GM19328 (cell line): ENCODE results near the gene KSR1.
"Not testable (repeated sequence)": the region's sequence is repeated elsewhere in the genome, so short reads cannot be mapped to it uniquely, and the experiment has no call there.

ENCODE experiments used
- ATAC-seq: cut with Tn5 transposase; IDR thresholded peaks from one replicate; pipeline ENCODE4 v1.9.1; 2021; ENCODE audit warnings: mild to moderate bottlenecking, moderate library complexity; ENCODE audit not compliant: unreplicated experiment

KSR1 gene

DNA sequence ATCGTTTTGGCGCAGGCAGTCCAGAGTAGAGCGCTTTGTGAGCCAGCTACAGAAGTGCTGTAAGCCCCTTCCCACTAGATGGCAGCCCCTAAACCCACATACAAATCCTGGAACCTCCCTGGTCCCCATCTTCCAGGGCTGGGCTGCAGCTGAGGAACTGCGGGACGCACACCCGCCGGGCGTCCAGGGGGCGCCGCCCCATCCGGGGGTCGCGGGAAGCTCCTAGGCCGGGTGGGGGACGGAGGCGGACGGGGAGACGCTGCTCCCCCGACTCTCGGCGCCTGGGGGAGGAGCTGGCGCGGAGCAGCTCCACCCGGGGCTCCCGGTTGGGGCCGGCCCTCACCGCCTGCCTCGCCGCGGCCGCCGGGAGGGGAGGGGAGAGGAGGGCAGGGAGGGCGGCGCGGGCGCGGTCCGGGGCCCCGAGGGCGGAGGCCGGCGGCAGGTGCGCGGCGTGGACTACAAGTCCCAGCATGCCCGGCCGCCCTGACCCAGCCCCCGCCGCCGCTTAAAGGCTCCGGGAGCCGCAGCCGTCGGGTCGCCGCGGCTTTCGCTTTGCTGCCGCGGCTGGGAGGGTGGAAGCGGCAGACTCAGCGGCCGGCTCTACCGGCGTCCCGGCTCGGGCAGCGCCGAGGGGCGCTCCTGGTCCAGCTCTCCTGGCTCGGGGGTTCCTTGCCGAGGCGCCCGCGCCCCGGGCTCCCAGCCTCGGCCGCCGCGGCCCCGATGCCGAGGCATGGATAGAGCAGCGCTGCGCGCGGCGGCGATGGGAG is at the start of gene KSR1:
TSS of gene KSR1 (plus strand) at position 535 of the 767 bp plus-strand sequence. CDS start at position 731, 196 bp downstream.
- peak; percentile 86 for ATAC-seq

DNA sequence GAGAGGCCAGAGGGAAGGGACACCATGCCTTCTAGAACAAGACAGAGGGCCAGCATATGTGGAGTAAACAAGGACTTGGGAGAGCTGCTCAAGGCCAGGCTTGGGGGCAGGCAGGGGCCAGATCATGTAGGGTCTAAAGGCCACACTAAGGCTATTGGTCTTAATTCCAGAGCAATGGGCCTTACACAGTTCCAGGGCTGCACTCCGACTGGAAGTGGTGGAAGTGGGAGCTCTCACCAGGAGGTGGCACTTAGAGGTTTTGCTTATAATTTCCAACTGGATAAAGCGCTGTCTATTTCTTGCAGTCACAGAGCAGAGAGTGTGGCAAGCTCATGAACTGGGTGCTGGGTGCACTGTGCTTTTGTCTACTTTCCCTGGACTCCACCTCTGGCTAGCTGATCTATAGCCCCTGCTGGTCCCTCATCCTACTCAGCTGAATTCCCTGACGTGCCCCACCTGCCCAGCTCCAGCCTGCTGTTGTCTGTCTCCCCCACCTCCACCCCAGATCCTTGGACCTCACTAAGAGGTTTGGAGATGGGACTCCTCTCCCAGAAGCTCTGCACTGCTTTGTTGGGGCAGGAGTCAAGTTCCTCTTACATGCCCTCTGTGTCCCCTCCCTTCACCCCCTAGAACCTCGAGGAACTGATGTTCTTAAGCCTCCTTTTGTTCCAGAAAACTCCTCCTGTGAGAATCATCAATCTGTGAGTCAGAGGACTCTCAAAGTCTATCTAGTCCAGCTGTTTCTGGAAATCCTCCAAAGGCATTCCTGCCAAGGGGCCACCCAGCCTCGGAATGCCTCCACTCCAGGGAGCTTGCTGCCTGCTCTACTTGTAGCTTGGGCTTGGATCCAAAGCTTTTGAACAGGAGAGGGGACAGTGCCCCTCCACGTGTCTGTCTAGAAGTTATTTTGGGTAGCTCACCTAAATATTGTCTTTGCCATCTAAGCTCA is 48.1 kb upstream of the KSR1 start:
- no peak for ATAC-seq

DNA sequence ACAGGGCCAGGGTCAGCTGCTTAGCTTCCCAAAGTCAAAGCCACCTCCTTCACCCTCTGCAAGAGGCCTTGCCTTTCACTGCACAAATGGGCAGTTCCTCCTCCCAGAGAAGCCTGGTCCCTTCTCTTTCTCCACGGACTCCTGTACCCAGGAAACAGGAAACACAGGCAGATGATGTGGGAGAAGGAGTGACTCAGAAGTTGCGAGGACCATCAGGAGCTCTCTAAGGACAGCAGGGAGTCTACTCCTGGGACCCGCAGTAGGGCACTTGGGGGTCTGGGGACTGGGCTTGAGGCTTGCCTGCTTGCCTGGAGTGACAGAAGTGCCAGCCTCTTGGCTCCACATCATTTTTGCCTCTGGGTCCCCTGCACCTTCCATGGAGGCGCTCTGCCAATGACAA is 47.4 kb upstream of the KSR1 start:
- ATAC-seq = no peak

- not testable (repeated sequence) for ATAC-seq
These were observed 44.1 kb upstream of the KSR1 start for GRCh38 chr17:27412158-27412557.

DNA sequence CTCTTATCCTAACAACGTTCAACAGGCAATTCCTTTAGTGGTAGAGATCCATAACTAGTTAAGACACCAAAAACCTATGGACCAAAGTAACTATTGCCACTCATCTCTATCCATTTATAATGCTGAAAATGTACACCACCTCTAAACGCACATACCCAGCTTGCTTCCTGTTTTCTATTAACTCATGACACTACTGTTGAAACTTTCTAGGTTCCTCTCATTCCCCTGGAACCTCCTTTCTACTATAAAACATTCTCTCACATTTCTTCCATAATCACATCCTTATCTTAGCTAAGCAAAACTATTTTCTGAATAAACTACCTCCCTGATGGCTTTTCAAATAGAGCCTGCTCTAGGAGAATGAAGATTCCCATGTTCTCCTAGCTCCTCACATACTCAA is 42.9 kb upstream of the KSR1 start:
- ATAC-seq = no peak

- ATAC-seq = no peak
These were observed 42.5 kb upstream of the KSR1 start for GRCh38 chr17:27413792-27414191.

DNA sequence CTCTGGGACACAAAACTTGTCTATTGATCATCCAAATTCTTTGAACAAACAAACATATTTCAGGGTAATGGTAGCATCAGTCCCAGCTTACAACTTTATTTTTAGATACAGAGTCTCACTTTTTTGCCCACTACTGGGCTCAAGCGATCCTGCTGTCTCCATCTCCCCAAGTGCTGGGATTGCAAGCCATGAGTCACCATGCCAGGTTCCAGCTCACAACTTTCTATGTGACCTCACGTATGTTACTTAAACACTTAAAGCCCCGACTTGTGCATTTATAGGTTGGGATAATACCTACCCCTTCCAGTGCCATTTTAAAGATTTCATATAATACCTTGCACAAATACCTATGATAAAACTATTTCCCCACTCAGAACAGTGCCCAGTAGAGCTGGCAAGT is 42.0 kb upstream of the KSR1 start:
- ATAC-seq = no peak

DNA sequence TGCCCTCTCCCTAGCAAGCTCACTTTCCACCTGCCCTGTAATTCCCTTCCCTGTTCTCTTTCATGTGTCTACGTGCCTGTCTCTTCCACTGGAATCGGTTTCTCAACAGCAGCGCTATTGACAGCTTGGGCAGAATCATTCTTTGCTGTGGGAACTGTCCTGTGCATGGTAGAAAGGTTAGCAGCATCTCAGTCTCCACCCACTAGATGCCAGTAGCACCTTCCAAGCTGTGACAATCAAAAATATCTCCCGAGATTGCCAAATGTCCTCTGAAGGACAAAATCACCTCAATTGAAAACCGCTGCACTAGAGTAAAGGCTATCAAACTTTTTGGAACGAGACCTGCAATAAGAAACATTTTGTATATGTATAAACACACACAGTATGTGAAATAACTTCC is 41.6 kb upstream of the KSR1 start:
- ATAC-seq = no peak

GRCh38 chr17:27415120-27415795 is 41.0 kb upstream of the KSR1 start:
- no peak for ATAC-seq

- no peak for ATAC-seq
These were observed 38.5 kb upstream of the KSR1 start for GRCh38 chr17:27417596-27418365.

GRCh38 chr17:27418366-27418615 is 38.0 kb upstream of the KSR1 start:
- no peak for ATAC-seq

DNA sequence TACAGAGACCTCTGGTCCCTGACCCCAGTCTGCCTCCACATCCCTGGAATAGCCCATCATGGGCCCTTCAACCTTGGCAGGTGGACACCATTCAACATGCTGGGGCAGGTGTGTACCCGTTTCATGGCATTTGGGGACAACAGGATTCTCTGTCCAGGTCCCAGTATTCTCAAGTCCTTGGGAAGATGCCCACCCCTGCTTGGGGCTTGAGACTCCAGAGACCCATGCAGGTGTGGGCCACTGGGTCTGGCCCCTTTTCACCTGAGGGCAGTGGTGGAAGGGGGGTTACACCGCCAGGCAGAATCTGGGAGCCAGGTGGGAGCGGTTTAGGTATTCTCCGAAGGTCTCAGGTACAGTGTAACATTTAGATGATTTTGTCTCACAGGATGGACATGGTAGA is 37.1 kb upstream of the KSR1 start:
- ATAC-seq = no peak

DNA sequence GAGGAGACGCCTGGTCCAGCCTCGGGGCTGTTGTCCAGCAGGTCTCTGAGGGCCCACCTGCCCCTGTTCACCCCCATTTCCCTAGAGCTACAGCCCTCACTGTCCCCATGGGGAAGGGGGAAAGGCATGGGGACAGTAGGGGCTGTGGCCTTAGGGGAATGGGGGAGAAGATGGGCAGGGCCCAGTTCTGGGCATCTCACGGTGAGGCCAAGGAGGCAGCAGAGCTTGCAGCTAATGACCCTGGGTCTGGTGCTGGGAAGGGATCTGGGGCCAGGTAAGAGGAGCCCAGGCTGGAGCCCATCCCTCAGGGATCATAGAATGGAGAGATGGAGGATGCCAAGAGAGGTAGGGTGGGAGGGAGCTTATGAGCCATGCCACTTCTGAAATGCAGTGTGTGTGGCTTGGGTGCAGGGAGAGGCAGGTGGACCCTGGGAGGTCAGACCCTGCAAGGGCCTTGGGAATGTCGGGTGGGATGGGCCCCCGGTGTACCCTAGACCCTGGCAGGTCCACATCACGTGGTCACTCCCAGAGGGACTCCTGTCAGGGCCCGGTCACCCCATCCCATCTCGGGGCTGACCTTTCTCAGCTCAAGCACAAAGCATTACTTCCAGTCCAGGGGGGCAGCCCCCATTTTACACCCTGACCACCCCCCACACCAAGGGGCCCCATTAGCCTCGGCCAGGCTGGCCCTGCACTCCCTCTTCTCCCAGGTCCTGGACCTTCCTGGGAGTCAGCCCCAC is 35.9 kb upstream of the KSR1 start:
- ATAC-seq = no peak

DNA sequence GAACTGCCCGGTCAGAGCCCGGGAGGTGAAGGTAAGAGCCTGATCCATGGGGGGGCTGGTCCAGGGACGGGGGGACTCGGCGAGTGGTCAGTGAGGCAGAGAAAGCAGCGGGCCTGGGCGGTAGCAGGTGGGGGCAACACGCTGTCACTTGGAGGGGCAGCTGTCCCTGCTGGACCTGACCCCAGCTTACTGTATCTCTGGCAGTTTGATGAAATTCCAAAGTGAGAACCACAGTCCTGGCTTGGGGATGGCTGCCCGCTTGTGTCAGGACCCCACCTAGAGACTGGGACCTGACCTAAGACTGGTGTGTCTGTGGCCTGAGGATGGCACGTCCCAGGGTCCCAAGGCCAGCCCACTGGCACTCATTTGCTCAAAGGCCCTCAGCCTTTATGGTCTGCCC is 35.1 kb upstream of the KSR1 start:
- ATAC-seq = no peak

DNA sequence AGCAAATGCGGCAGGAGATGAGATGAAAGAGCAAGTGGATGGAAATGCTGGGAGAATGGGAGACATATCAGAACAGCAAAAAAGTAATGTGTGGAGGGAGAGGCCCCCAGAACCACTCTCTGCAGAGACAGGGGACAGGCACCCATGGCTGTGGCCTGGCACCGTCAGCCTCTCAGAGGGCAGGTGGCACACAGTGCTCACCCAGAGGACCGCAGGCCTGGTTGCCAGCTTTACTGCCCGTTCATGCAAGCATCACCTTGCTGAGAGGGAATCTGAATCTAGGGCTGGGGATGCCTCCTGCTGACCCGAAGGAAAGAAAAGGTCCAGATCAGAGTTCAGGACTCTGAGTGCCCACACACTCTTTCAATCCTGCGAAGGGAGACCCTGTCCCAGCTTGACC is 34.6 kb upstream of the KSR1 start:
- not testable (repeated sequence) for ATAC-seq

DNA sequence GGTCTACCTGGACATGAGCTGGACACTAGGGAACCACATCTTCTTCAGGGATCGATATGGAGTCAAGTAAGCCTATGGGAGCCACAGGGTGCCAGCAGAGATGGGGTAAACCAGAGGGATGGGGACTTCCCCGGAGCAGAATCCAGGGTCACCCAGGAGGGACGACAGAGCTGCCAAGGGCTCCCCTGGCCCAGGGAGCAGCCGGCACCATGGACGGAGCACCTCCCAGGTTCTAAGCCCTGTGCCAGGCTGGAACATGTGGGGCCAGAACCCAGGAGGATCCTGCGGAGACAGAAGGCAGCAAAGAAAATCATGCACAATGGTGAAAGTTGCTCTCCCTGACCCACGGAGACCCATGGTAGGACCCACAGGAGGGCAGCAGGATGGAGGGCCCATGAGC is 33.6 kb upstream of the KSR1 start:
- ATAC-seq = no peak

- no peak for ATAC-seq
These were observed 32.6 kb upstream of the KSR1 start for GRCh38 chr17:27423651-27424050.

GRCh38 chr17:27424516-27424915 is 31.7 kb upstream of the KSR1 start:
- ATAC-seq = no peak

DNA sequence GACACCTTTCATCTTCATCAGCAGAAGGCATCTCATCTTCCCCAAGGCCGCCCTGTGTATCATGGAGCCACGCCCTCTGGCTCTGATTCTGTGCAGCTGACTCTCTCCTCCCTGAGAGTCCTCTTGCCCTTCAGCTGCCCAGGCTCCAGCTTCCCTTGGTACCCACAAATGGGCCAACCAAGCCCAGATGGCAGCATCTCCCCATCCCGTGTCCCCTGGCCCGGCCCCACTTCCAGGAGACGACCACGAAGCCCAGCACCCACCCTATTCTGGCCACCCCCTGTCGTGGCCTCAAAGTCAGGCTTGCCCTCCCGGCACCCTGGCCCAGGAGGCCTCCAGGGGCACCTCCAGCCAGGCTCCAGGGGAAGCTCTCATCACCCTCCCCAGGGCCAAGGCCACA is 31.3 kb upstream of the KSR1 start:
- ATAC-seq = no peak

DNA sequence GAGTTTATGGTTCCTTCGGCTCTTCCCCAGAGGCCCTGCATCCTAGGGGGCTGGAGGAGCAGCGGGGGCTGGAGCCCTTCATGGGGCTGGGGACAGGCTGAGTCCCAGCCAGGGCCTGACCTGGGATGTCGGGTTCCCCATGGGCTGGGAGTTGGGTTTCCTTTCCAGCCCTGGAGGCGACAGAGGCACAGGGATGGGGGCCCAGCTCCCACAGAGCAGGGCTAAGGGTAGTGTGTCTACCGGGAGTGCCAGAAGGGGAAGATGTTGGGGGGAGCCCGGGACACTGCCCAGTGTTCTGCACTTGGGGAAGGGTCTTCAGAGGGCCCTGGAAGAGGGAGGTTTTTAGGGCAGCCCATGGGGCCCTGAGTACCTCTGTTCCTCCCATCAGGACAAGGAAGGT is 30.7 kb upstream of the KSR1 start:
- not testable (repeated sequence) for ATAC-seq
